Medulla oblongata (tissue), 1 donor: Measurements from ENCODE around the gene HTR3B.
"Not testable (repeated sequence)": the region's sequence is repeated elsewhere in the genome, so short reads cannot be mapped to it uniquely, and the experiment has no call there.

Experiments used
- DNase-seq: peaks from one replicate; pipeline ENCODE4 v3.0.0-alpha.2; 2015; ENCODE audit errors: extremely low spot score

HTR3B gene

DNA sequence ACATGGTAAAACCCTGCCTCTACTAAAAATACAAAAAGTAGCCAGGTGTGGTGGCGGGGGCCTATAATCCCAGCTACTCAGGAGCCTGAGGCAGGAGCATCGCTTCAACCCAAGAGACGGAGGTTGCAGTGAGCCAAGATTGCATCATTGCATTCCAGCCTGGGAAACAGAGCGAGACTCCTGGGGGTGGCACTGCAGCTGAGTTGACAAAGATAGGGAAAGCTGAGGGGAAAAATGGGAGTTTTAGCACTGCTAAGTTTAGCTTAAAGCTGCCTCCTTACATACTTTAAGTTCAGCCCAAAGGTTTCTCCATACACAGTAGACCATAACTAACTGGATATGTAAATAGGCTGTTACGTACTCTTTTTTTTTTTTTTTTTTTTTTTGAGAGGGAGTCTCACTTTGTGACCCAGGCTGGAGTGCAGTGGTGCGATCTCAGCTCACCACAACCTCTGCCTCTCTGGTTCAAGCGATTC lies 20.2 kb upstream of the HTR3B start:
- DNase-seq = no peak

DNA sequence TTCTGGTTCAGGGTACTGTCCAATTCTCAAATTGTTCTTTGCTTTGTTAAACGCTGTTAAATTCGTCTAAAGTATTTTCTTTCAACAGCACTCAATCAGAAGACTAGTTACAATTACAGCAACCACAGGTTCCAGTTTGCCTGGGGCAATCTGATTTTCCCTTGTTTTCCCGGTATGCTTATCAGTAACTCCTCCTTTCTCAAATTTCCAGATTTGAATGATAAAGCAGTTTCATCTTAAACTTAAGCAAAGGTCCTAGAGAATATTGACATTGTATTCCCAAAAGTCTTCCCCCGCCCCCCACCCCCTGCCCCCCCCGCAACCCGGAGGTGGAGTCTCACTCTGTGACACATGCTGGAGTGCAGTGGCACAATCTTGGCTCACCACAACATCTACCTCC lies 18.7 kb upstream of the HTR3B start:
- DNase-seq = no peak

DNA sequence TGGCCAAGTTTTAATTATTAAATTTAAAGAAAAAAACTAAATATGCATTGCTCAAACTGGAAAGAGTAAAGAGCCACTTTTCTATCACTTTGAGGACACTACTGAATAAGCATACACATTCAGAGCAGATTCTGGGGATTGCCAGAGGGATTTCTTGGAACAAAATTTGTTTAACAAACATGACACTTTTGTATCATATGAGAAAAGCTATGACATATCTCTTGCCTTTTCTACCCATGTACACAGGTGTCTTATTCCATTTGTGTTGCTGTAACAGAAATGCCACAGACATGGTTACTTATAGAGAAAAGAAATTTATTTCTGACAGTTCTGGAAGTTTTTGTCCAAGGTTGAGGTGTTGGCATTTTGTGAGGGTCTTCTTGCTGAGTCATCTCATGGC lies 15.7 kb upstream of the HTR3B start:
- DNase-seq = no peak

DNA sequence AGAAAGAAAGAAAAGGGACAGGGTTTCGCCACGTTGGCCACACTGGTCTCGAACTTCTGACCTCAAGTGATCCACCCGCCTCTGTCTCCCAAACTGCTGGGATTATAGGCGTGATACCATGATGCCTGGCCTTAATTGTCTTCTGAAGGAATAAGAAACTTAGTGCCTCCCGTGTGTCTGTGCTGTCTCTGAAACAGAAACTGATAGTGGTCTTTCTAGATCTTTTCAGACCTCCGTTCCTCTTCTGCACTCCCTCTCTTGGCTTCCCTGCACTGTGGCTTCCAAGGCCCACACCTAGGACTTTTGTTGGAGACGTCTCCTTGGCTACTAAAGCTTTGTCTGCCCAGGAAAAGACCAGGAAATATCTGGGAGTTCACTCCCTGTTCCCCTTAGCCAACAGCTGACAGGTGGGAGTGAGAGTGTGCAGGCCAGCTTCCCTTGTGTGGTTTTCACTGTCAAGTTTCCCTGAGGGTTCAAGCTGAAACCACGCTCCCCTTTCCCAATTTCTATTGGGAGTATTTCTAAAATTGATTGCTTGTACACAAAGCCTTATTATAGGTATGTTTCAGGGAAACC lies 10.1 kb upstream of the HTR3B start:
- DNase-seq = no peak

DNA sequence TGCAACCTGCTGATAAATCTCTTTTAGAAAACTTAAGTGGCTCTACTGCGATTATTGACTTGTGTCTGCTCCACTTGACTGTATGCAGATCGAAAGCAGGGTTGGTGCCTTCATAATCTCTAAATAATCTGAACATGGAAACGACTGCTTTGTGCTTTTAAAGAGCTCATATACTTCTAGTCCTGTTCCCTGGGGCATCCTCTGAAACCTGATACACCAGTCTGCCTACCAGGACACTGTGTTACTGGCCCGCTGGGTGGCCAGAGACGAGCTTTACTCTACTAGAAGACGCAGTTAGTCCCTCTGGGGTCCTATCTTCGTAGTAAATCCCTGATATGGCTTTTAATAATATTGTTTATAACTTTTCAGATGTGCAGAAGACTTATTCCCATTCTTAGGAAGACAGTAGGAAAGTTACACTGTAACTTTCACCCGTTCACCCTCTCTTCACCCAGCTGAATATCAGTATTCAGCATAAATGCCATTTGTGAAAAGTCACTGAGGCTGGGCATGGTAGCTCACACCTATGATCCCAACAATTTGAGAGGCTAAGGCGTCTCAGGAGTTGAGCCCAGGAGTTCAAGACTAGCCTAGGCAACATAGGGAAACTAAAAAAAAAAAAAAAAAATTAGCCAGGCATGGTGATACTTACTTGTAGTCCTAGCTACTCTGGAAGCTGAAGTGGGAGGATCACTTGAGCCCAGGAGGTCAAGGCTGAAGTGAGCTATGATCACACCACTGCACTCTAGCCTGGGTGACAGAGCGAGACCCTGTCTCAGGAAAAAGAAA lies 9.0 kb upstream of the HTR3B start:
- DNase-seq = no peak

DNA sequence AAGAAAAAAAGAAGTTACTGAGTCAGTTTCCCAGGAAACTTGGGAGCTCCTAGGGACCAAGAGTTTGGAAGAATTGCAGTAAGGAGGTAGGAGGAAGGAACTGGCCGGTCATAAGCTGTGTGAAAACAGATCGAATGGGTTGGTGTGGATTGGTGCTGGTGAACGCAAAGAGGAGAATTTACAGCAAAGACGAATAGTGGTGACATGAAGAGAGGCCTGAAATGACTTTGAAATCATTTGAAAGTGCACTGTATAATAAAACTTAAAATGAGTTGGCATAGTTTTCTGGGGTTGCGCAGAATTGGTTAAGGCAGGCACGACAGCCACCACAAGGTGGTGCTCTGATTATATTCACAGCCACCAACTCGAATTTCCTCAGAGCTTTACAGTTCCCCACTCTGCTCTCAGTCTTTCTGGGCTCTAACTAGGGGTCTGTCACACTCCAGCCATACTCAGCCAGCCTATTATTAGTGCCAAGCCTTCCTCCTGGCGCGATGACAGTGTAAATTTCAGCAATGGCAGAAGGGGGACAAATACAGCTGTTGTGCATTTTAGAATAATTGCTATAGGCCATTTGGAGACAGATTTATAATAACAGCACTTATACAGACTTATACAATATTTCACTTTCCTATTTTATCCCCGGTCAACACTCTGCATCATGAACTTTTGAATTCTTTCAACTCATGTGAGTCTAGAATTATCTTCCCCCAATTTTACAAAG lies 8.3 kb upstream of the HTR3B start:
- DNase-seq = peak; percentile 53

DNA sequence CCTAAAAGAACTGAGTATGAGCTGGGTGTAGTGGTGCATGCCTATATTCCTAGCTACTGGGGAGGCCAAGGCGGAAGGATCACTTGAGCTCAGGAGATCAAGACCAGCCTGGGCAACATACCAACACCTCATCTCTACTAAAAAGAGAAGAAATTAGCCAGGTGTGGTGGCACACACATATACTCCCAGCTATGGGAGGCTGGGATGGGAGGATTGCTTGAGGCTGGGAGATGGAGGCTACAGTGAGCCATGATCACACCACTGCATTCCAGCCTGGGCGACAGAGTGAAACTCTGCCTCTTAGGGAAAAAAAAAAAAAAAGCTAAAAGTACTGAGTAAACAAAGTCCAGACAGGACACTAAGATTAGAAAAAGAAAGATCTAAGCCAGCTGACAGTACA lies 3.5 kb upstream of the HTR3B start:
- DNase-seq = no peak

DNA sequence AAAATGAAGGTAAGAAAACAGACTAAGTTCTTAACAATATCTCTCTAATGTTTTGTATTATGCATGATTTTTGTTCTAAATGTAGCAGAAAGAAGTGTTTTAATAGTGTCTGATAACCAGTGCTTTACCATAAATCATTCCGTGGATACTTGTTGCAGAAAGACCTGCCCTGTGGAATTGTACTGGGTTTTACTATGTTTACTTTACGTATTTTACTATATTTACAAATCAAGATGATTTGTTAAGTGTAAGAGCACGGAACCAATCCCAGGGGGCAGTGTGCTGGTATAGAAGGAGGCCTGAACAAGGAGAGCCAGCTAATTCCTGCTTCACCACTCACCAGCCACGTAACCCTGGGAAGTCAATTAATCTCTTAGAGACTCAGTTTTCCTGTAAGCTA lies 1.4 kb downstream of the HTR3B start:
- DNase-seq = no peak

DNA sequence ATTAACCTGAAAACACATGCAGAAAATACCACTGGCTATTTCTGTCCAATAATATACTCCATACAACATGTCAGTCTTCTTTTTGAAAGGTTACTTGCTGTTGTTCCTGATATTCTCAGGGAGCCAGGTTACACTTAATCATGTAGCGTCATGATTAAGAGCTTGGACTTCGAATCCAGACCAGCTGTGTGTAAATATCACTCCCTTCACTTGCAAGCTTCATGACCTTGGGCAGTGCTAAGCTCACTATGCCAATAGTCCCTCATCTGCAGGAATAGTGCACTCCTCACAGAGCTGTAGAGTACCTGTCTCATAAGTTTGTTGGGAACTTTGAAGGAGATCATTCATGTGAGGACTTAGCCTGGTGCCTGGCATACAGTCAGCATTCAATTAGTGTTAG lies 1.9 kb downstream of the HTR3B start:
- DNase-seq = no peak

DNA sequence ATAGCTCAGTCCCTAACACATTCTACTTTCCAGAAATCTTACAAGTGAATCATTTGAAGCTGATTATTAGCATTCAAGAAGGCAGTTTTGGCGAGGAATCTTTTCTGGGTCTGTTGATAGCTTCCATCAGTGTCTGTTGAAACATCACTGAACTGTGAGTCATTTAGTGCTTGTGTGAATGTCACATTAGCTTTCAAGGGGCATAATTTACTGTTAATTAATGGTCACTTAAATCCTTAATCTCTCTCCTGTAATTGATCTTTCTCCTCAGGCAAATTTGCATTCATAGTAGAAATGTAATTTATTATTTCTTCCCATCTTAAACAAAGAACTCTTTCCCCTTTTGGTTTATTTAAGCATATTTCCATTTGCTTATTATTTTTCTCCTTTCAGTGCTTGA lies 2.6 kb downstream of the HTR3B start:
- no peak for DNase-seq

DNA sequence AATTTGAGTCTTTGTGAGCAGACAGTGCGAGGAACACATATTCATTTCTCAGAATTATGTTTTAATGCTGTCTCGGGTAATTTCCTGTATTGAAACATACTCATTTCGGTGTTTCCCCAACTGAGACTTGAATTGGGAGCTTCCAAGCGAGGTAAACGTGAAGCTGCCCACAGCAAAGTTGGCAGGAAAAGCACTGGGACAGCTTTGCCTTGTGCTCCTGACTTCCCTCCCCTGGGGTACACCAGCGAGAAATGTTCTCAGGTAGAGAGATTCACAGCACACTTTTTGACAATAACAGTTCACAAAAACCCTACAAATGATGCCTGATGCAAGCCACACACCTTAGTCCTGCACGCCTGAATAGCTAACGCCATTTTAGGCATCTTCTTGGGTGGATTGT lies 3.1 kb downstream of the HTR3B start:
- DNase-seq = no peak

DNA sequence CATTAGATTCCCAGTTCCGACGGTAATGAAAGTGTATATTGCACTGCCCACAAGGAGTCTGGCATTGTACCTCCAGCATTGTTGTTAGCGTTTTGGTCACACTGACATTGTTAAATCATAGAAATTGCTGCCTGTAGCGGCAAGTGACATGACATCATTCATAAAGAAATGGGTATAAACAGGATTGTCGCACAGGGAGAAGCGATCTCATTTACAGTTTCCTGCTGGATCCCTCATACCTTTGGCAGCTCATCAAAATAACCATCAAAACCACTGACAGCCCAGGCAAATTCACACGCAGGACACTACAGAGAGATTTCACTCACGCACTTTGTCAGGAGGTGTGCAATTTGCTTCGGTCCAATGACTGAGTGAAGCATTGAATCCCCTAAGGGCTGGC lies 3.5 kb downstream of the HTR3B start:
- DNase-seq = no peak

DNA sequence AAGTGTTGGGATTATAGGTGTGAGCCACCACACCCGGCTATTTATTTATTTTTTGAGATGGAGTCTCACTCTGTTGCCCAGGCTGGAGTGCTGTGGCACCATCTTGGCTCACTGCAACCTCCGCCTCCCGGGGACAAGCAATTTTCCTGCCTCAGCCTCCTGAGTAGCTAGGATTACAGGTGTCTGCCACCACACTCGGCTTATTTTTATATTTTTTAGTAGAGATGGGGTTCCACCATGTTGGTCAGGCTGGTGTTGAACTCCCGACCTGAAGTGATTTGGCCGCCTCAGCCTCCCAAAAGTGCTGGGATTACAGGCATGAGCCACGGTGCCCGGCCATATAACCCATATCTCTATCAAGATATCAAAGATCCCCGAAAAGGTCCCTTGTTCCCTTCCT lies 6.9 kb downstream of the HTR3B start:
- DNase-seq = not testable (repeated sequence)

DNA sequence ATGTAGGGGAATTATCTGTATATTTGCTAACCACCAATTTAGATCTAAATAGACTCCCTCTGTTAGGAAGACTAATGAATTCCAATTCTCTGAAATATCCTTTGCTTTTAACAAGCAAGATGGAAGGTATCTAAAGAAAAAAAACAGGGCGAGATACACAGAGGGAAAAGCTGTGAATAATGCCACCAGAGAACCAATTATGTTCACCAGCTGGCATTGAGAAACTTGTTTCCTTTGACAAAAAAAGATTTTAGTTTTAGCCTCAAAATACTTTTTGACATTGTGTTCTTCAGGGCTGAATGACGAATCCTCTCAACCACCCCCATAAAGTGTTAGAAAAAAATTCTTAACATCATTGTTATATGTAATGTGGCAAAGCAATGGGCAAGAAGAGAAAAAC lies 19.0 kb downstream of the HTR3B start:
- DNase-seq = no peak

DNA sequence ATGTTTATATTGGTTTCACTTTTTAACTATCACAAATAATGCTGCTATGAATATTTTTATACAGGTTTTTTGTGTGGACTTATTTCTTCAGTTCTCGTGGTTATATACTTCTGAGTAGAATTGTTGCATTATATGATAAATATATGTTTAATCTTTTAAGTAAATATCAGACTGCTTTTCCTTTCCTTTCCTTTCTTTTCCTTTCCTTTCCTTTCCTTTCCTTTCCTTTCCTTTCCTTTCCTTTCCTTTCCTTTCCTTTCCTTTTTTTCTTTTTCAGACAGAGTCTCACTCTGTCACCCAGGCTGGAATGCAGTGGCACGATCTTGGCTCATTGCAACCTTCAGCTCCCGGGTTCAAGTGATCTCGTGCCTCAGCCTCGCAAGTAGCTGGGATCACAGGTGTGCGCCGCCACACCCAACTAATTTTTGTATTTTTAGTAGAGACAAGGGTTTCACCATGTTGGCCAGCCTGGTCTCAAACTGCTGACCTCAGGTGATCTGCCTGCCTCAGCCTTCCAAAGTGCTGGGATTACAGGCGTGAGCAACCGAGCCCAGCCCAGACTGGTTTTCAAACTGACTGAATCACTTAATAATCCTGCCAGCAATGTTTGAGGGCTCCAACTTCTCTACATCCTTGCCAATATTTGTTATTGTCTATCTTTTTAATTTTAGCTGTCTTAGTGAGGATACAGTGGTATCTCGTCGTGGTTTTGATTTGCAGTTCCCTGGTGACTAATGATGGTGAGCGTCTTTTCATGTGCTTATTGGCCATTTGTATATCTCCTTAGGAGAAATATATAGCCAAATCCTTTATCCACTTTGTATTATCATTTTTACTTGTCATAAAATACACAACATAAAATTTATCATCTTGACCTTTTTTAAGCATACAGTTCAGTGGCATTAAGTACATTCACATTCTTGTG lies 21.9 kb downstream of the HTR3B start:
- DNase-seq = no peak

DNA sequence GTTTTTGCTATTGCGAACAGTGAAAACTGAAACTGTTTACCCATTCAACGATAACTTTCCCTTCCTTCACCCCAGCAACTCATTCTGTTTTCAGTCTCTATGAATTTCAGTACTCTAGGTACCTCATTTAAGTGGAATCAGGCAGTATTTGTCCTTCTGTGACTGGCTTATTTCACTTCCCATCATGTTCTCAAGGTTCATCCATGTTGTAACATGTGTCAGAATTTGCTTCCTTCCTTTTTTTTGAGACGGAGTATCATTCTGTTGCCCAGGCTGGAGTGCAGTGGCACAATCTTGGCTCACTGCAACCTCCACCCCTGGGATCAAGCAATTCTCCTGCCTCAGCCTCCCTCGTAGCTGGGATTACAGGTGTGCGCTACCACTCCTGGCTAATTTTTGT lies 23.7 kb downstream of the HTR3B start:
- DNase-seq = no peak

DNA sequence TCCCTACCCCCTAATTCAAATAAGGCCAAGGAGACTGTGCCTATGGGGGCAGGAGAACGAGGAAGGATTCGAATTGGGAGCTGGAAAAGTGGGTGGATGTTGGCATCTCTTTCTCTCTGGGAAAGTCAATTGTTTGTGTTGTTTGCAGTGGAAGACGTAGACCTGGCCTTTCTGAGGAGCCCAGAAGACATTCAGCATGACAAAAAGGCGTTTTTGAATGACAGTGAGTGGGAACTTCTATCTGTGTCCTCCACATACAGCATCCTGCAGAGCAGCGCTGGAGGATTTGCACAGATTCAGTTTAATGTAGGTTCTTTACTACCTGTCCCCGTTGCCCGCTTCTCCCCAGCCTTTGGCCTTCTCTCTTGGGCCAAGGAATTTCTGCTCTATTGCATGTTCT lies 28.2 kb downstream of the HTR3B start:
- DNase-seq = no peak

DNA sequence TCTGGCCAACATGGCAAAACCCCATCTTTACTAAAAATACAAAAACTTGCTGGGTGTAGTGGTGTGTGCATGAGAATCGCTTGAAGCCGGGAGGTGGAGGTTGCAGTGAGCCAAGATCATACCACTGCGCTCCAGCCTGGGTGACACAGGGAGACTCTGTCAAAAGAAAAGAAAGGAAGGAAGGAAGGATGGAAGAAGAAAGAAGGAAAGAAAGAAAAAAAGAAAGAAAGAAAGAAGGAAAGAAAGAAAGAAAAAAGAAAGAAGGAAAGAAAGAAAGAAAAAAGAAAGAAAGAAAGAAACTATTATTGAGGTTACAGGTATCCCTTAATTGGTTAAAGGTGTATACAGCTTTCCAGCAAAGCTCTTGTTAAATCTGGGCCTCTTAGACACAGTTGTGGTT lies 29.6 kb downstream of the HTR3B start:
- DNase-seq = not testable (repeated sequence)

DNA sequence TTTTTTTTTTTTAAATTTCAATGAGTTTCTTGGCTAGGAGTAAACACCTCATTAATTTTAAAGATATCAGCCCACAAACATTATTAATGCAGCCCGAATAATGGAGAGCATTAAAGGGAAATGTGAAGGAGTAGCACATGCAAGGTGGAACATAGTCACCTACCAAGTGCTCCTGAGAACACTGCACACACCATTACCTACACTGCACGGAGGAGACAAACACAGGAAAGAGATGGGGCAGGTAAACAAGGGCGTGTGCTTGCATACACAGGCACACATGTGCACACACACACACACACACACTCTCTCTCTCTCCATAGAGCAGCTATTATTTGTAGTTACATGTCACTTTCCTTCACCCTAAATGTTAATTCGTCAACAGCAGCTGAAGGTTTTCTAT lies 30.2 kb downstream of the HTR3B start:
- no peak for DNase-seq

DNA sequence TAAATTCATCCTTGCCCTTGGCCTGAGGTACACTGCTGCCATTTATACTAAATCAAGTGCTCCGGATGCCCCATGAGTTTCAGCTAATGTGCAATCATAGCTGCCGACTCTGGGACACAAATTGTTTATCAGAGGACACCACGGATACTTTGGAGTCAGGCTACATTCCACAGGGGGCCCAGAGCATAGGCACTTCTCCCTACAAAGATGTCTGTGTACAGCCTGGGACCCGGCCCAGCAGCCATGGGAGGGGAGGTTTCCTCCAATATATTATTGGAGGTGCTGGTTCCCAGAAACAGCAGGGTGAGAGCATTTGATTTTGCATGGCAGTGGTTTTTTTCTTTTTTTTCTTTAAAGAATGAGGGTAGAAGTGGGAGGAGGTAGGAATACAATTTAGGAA lies 31.3 kb downstream of the HTR3B start:
- no peak for DNase-seq

DNA sequence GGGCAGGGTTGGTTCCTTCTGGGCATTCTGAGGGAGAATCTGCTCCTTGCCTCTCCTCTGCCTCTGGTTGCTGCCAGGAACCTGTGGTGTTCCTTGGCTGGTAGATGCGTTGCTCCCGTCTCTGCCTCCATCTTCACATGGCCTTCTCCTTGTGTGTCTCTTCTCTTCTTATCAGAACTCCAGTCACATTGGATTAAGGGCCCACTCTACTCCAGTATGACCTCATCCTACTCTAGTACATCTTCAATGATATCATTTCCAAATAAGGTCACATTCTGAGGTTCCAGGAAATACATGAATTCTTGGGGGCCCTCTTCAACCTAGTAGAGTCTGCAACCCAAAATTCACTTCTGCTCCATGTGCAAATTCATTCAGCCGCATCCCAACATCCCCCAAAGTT lies 33.3 kb downstream of the HTR3B start:
- no peak for DNase-seq

DNA sequence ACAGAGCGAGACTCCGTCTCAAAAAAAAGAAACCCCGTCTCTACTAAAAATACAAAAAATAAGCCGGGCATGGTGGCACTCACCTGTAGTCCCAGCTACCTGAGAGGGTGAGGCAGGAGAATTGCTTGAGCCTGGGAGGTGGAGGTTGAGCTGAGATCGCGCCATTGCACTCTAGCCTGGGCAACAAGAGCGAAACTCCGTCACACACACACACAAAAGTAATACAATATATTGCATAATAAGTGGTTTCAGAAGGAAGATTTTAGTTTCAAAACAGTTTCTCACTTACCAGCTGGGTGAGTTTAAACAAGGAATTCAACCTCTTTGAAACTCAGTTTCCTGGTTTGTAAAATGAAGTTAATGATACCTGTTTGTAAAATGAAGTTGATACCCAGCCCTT lies 37.7 kb downstream of the HTR3B start:
- no peak for DNase-seq
